Superior temporal gyrus (tissue), 1 donor: ENCODE results near the gene EIF1AD.

Source experiments
- DNase-seq: peaks from one replicate; pipeline ENCODE4 v3.0.0-alpha.2; 2016; ENCODE audit errors: extremely low spot score

The EIF1AD gene

DNA sequence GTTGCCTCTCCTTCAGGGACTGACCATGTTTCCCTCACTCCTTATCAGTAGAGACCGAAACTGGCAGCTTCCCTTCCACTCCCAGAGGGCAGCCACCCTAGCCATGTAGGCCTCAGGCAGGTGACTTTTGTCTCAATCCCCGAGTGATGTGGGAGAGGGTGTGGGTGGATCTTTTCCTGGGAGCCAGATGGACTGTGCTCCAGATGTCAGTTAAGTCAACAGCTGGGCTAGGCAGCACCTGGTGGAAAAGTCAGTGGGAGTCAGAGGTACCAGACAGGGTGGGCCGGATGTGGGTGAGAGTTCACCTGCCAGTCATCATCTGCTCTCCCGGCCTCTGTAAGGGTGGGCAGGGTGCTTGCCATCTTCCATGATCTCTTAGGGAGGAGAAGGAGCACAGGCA, 2.2 kb upstream of the EIF1AD start:
- no peak for DNase-seq

DNA sequence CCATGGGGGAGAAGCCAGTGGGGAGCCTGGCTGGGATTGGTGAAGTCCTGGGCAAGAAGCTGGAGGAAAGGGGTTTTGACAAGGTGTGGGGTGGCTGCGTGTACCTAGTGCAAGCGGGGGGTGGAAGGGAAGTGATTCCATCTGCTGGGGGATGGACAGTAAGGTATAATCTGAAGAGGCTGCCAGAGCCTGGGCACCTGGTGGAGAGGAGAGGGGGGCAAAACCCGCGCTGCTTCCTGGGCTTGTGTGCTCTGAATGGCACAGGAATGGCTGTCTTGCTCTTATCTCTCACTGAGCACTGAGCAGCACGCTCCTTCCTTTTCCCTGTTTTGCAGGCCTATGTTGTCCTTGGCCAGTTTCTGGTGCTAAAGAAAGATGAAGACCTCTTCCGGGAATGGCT, 1.3 kb upstream of the EIF1AD start:
- no peak for DNase-seq

DNA sequence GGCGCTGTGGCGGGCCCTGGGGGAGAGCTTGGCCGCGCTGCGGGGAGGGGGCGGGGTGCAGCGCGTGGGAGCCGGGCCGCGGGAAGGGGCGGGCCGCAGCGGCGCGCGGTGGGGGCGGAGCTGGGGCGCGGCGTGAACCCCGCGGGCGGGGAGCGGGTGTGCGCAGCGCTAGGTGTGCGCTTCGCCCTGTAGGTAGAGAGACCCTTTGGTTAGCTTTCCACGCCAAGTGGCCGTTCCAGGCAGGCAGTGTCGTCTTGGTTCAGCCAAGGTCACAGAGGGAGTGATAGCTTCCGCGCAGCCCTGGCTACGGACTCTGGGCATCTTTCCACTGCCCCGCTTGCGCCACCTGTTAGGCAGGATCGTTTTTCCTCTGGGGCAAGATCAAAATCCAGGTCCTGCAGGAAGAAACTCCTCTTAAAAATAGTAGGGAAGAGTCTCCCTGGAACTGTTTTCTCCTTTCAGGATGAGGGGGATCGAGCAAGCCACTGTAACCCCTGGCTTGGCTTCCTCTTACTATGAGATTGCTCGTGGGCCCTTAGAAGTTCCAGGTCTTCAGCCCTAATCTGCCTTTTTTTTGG, 780 bp upstream of the EIF1AD start:
- peak; percentile 55 for DNase-seq

DNA sequence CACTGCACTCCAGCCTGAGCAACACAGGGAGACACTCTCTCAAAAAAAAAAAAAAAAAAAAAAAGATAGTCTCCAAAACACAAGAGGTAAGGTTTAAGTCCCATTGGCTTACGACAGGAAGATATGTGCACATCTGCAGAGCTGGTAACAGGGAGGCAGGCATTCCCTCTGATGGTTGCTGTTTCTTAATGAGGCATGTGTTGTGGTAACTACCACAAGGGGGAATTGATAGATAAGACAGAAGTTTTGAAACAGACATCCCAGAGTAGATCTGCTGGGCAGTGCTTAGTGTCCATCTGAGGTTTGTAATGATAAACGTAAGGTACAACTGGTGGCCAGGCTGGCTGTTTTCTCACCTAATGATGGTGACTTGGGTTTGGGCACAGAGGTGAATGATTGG, 4.7 kb downstream of the EIF1AD start:
- no peak for DNase-seq

DNA sequence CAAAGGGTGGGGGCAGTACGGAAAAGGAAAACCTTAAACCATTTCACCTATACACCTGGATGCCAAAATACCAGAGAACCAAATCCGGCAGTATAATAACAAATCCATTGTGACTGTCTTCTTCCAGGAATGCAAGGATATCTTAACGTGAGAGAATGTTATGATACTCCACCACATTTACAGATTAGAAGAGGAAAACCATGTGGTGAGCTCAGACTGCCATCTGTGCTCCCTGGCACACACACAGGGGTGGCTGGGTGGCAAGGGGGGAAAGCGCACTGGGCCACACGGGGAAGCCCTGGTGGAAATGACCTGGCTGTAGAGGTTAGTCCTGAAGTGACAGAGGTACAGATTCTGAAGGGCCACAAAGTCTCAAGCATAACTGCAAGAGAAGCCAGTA, 9.9 kb downstream of the EIF1AD start:
- no peak for DNase-seq

- peak; percentile 97 for DNase-seq
Measured at GRCh38 chr11:65988791-65989592, 13.0 kb downstream of the EIF1AD start.

- no peak for DNase-seq
Measured at GRCh38 chr11:65987336-65987735, 14.6 kb downstream of the EIF1AD start.

- DNase-seq: no peak
Measured at GRCh38 chr11:65983589-65983987, 18.4 kb downstream of the EIF1AD start.

DNA sequence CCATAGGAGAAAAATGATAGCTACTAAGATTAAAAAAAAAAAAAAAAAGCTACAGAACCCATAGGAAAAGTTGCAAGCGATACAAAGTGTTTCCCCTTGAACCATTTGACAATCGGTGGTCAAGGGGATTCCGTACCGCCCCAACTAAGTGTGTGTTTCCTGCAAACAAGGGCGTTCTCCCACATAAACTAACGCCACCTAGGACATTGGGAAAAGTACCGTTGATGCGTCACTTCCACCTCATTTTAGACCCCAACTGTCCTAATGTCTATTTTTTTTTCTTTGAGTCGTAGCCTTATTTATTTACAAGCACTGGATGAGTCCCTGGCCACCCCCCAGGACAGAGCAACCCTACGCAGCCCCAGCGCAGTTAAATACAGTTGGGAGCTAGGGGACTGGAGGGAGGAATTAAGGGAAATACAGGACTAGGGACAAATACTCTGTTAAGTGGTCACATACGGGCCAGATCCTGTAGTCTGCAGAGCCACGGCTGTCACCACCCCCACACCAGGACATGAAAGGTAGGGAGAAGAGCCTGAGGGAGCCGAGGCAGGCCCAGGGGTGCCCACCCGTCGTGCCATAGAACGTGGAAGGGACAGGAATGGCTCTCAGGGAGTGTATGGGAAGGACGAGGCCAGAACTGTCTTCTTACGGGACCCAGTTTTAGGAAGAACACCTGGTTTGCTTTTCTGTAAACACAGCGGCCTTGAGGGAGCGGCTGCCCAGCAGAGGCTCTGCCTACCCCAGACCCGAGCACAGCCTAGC, 19.0 kb downstream of the EIF1AD start:
- DNase-seq: no peak

GRCh38 chr11:65981972-65982823, 19.8 kb downstream of the EIF1AD start:
- DNase-seq: no peak

- DNase-seq: no peak
Measured at GRCh38 chr11:65981101-65981740, 20.7 kb downstream of the EIF1AD start.

GRCh38 chr11:65979261-65979759, 22.6 kb downstream of the EIF1AD start:
- DNase-seq: no peak

GRCh38 chr11:65978391-65979238, 23.3 kb downstream of the EIF1AD start:
- no peak for DNase-seq

GRCh38 chr11:65977621-65978390, 24.2 kb downstream of the EIF1AD start:
- no peak for DNase-seq

DNA sequence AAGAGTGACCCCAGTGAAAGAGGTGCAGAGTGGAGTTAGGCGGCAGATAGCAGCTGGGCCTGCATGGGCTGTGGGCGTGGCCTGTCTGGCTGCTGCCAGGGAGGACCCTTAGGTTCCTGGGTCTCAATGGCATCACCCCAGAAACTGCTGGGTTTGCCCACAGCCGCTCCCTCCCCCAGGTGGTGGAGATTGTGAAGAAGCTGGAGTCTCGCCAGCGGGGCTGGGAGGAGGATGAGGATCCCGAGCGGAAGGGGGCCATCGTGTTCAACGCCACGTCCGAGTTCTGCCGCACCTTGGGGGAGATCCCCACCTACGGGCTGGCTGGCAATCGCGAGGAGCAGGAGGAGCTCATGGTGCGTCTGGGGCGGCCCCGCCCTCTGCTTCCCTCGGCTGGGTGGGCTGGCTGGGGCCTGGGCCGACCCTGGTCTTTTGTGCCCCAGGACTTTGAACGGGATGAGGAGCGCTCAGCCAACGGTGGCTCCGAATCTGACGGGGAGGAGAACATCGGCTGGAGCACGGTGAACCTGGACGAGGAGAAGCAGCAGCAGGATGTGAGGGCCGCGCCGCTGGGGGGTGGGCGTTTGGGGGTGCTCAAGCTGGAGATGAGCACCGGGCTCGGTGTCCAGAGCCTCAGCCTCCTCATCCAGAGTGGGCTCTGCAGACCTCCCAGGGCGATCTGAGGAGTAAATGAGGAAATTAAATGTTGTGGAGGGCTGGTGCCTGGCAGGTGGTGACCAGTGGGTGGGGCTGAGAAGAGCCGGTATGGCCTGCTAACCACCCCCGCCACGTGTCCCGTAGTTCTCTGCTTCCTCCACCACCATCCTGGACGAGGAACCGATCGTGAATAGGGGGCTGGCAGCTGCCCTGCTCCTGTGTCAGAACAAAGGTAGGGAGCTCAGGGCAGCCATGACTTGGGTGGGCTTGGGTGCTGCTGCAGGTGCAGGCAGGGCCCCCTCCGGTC, 25.5 kb downstream of the EIF1AD start:
- DNase-seq: no peak

DNA sequence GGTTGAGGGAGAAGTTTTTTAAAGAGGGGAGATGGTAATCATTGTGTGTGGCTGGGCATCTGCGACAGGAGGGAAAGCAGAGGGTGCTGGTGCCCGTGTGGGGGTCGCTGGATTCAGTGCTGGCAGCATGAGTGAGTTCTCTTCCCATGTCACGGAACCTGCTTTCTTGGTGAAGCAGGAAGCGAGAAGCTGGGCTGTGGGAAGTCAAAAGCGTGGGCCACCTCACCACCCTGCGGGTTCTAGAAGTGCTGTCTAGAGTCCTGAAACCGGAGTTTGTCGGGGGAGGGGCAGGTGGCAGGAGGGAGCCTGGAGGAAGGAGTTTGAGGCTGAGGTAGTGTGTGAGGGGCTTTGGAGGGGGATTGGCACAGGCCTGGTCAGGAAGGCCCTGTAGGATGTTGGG, 26.2 kb downstream of the EIF1AD start:
- DNase-seq: no peak

DNA sequence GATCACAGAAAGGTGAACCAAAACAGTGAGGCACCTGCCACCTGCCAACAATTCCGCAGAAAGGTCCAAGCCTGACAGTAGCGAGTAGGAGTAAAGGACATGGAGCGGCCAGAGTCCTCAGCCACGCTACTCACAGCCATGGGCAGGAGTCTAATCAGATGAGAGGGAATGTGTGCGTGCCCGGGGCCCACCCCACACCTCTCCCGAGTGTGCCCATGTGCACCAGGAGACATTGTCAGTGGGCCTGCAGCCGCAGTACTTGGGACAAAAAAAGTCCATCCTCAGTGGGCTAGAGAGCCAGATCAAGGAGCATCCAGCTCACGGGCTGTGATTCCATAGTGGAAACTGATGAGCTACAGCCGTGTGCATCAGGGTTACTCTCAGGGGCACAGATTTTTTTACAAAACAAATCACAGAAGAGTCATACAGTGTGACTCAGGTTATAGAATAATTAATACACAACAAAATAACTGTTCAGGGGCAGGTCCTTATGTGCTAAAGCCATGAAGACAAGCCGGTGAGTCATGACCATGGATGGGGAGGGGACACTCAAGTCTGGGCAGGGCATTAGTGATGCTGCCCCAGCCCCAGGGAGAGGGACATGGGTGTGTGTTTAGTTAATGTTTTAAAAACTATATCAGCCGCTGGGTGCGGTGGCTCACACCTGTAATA, 28.4 kb downstream of the EIF1AD start:
- DNase-seq: no peak

- DNase-seq: no peak
Measured at GRCh38 chr11:65972116-65972515, 29.8 kb downstream of the EIF1AD start.
